NCI-H69 (cell line): Measurements from ENCODE around the gene MVB12B.
A peak's percentile ranks its signal among the peaks of the same experiment; 100 is the strongest.
"Not testable (repeated sequence)": the region's sequence is repeated elsewhere in the genome, so short reads cannot be mapped to it uniquely, and the experiment has no call there.

ENCODE experiments used
- DNase-seq: peaks from one replicate; lab custom pipeline; 2025; lab: John Stamatoyannopoulos, UW

Gene MVB12B, protein sequence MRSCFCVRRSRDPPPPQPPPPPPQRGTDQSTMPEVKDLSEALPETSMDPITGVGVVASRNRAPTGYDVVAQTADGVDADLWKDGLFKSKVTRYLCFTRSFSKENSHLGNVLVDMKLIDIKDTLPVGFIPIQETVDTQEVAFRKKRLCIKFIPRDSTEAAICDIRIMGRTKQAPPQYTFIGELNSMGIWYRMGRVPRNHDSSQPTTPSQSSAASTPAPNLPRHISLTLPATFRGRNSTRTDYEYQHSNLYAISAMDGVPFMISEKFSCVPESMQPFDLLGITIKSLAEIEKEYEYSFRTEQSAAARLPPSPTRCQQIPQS

DNA sequence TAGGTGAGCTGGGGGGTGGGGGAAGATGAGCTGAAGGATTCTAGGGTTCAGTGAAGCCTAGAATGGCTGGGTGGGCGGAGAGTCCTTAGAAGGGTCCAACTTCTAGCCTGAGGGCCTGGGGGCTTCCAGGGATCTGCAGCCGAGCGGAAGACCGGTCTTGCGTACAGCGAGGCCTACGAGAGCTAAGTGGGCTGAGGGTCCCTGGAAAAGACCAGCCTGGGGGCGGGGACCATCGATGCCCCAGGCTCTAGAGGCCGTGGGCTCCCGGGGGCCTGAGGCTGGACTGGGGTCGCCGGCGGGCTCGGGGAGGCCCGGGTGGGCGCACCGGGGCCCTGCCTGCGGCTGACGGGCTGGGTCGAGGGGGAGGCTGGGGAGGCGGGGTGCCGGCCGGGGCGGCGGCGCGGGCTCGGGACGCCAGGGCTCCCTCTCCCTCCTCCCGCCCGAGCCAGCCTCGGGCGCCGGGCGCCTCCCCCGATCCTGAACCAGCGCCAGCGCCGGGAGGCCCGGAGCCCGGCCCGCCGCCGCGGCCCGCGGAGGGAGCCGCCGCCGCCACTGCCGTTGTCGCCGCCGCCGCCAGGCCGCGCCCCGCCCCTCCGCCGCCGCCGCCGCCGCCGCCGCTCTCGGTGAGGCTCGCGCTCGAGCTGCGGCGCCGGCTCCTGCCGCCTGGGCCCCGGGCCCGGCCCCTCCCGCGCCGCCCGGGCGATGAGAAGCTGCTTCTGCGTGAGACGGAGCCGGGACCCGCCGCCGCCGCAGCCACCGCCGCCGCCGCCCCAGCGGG lies at the start of gene MVB12B:
Gene MVB12B (plus strand): TSS at position 602 of the 778 bp plus-strand sequence. CDS start 101 bp downstream, at position 703.
- DNase-seq: peak; percentile 73

DNA sequence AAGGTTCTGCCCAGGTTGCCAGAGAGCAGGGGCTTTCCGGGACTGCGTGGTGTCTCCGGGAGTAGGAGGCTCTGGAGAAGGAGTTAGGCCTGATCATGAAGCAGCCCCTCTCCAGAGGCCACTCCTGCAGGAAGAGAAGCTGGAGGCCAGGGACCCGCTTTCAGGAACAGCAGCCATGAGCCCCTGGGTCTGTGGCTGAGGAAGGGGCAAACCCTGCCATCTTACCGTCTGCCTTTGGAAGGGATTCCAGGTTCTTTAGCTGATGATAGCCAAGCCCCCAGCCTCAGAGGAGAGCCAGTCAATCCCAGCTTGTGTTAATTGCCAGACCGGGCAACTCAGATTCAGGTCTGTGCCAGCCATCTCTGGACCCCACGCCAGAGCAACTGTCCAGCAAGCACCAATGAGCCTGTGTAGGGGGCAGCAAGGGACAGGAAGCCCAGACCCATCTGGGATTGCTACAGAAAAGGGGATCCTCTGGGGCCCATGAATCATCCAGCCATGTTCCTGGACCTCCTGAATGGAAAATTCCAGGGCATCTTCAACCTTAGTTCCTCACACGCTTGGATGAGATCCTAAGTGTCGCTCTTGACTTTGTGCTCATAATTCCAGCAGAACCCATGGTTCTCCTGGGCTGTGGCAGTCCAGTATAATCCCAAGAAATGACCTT lies 42.7 kb upstream of the MVB12B start:
- no peak for DNase-seq

DNA sequence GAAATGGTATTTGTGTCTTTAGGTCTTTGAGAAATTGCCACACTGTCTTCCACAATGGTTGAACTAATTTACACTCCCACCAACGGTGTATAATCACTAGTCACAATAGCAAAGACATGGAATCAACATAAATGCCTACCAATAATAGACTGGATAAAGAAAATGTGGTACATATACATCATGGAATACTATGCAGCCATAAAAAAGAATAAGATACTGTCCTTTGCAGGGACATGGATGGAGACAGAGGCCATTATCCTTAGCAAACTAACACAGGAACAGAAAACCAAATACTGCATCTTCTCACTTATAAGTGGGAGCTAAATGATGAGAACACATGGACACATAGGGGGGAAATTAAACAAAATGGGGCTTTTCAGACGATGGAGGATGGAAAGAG lies 41.0 kb upstream of the MVB12B start:
- DNase-seq: not testable (repeated sequence)

DNA sequence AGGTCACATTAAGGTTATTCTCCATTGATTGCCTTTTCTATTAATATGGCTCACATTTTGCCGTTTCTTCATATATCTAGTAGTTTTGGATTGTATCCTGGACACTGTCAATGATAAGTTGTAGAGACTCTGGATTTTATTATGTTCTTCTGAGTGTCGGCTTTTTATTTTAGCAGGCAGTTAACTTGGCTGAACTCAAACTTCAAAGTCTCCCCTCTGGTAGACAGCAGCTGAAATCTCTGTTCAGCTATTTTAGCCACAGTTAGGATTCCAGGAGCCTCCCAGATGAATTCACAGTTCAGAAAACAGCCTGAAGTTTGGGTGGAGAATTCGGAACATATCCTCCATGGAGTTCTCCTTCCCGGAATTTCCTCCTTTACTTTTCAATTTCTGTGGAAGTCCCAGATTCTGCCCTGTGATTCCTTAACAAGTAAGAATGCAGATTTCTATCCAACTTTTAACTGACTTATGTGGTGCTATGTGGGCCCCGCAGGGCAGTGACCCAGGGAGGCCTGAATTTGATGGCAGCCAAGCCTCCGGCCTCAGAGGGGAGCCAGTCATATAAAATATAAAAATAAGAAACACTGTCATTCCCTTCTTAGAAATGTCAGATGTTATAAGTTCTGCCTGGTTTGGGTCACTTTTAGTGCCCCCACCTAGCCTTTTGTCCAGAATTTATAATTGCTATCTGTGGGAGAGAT lies 39.3 kb upstream of the MVB12B start:
- DNase-seq: no peak

DNA sequence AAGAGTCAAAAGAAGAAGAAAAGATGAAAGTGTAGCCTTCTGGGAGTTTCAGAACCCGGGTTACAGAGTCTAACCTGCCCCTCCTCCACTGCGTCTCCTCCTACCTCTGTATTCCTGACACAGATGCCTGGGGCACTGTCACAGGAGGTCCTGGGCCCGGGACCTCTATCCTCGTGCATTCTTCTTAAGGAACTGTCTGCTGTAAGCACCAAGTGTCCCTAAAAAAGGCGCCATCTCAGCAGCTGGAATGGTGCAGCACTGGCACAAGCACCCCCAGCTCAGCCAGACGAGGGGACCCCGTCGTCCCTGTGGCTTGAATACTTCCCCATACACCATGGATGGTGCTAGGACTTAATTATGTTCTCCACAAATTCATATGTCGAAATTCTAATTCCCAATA lies 35.8 kb upstream of the MVB12B start:
- no peak for DNase-seq

DNA sequence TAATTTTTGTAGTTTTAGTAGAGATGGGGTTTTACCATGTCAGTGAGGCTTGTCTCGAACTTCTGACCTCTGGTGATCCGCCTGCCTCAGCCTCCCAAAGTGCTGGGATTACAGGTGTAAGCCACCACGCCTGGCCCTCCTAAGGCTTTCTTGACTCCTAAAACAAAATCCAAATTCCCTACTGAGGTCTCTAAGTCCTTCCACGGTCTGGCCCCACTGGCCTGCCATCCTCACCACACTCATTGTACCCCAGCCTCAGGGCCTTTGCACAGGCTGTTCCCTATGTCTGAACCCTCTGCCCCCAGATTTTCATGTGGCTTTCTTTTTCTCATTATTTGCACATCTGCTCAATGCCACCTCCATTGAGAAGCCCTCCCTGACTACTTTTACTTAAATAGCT lies 34.7 kb upstream of the MVB12B start:
- no peak for DNase-seq

DNA sequence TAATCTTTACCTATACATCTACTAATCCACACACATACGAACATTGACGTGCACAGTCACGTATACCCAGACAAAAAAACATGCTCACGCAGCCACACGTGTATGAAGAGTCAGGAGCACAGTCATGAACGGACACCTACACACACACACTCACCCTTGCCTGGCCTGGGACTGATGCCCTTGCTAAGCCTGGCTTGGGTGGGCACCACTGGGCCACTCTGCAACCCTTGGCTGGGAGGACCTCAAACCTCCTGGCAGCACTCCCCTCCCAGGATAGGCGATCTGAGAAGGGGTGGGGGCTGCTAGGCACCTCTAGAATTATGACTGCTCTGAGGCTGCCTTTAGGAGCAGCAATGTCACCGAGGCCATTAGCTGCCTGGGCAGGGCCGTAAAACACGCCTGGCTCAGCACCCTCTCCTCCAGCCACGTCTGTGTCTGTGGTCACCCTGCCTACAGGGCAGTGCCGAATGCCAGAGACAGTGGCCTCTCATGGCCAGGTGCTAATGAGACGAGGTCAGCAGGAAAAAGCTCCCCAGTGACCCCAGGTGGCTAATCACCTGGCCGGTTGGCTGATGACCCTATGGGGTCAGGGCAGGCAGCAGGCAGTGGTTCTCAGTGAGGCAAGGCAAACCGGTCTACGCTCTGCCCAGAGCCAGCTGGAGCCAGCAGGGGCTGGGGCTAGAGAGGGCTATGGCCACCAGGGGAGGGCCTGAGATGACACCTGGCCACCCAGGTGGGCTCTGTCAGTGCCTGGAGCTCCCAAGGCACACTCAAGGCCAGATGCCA lies 33.7 kb upstream of the MVB12B start:
- no peak for DNase-seq

DNA sequence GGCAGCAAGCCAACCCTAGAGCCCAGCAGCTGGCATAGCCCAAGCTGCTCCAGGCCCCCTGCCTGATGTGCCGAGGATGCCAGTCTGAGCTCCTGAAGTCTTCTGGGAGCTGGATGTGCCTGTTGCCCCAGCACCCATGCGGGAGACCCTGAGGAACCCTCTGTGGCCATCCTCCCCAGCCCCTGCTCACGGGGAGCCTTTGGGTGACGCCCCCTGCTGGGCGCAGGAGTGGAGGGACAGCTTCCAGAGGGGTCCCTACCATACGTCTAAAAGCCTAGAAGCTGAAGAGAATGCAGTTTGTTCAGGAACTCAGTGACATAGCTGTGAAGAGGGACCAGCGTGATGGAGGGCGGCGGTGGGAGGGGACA lies 33.1 kb upstream of the MVB12B start:
- peak; percentile 54 for DNase-seq

DNA sequence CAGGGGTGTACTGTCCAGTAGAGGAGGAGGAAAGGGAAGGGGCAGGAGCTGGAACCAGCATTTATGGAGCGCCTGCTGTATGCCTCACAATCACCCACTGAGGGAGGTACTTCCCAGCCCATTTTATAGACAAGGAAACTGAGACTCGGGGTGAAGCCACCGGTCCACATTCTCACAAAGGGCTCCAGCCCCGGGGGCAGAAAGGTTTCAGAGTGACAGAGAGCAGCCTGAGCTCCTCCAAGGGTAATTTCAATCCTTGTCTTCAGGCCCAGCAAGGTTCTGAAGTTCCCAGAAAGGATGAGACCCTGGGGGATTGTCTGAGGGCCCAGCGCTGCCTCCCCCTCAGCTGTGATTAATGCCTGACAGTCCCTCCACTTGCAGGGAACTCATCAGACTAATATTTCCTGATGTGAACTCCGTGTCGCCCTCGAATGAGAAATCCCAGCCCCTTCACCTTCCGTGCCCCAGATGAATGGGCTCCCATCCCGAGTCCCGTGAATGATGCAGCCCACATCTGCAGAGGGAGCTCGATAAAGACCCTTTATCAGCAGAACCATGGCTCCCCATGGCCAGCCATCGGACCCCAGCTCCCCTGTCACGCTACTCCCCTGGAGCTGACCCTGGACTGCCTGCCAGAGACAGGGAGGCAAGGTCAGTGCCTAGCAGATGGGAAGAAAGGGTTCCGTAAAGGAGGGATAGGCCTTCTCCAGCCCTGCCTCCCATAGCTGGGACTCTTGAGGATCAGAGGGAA lies 32.1 kb upstream of the MVB12B start:
- DNase-seq: no peak

DNA sequence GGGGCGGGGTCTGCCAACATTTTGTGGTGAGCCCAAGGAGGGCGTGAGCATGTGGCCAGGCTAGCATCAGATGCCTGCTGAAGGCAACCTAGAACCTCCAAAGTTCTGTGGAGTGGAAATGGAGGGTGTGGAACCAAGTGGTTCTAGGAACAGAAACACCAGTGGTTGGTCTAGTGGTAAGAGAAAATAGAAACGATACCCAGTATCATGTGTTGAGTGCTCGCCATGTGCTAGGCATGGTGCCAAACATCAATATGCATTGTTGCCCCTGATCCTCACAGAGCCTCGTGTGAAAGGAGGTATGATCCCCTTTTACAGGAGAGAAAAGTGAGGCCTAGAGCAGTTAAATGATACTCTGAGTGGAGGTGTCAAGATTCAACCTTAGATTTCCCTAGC lies 31.5 kb upstream of the MVB12B start:
- DNase-seq: no peak

DNA sequence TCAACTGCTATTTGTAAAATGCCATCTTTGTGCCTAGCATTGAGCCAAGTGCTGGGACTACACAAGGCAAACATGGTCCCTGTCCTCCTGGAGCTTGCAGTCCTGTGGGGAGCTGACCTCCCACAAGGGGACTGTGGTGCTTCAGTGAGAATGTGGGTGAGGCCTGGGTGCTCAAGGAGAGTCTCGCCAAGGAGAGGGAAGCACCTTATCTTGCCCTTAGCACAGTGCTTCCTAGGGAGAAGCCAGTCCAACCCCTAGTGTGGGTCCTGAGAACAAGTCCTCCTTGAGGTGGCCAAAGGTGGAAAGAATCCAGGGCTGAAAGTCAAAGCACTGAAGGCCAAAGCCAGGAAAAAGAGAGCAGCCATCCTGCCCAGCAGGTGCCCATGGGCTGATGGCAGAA lies 31.1 kb upstream of the MVB12B start:
- DNase-seq: no peak

DNA sequence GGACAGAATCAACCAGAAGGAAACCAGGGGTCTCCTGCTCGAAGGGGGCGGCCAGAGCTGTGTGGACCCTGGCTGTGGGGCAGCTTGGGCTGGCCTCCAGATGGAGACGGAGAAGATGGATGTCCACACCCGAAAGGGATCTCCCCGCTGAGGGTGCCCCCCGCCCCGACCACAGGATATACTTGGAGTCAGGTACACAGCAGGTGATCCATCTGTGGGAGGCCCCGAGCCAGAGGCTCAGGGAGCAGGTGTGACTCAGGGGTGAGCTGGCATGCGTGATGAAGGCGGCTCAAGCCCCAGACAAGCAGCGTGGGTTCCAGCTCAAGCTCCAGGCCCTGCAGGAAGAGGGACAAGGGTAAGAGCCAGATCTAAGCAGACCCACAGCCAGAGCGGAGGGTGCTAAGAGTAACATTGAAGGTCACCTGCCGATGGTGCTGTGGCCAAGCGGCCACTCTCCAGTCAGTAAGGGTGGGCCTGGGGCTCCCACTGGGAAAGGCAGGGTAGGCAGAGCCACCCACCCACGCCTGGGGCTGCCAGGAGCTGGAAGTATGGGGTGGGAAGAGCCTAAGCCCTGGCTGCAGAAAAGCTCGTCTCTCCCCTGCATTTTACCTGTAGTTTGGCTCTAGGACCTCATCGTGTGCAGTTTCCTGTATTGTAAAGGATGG lies 30.6 kb upstream of the MVB12B start:
- no peak for DNase-seq

DNA sequence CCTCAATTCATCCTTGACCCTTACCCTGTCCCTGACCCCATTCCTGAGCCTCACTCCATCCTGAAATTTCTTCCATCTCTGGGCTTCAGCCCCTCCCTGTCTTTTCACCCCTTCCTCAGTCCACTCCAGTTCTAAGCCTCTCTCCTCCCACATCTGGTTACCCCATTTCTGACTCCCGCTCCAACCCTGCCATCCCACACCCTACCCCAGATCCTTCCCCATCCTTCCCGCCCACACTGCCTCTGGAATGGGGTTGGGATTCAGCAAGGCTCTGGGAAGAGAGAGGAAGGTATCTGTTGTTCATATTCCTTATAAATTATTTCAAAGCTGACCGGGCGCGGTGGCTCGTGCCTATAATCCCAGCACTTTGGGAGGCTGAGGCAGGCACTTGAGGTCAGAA lies 29.9 kb upstream of the MVB12B start:
- no peak for DNase-seq

DNA sequence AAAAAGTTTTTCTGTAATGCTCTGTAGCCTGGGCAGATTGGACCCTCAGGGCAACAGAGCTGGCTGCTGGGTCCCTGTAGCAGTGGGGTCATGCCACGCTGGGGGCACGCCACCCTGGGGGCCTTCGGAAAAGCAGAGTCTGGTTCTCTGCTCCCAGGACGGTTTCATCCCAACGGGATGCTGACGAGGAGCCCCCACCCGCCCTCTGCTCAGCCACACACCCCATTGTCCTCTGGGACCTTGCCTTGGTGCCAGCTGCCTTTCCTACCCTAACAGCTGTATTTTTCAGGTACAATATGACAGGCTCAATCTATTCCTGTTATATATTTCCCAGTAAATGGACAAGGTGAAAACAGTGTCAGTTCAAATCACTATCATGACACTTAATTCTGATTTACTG lies 29.0 kb upstream of the MVB12B start:
- DNase-seq: no peak

DNA sequence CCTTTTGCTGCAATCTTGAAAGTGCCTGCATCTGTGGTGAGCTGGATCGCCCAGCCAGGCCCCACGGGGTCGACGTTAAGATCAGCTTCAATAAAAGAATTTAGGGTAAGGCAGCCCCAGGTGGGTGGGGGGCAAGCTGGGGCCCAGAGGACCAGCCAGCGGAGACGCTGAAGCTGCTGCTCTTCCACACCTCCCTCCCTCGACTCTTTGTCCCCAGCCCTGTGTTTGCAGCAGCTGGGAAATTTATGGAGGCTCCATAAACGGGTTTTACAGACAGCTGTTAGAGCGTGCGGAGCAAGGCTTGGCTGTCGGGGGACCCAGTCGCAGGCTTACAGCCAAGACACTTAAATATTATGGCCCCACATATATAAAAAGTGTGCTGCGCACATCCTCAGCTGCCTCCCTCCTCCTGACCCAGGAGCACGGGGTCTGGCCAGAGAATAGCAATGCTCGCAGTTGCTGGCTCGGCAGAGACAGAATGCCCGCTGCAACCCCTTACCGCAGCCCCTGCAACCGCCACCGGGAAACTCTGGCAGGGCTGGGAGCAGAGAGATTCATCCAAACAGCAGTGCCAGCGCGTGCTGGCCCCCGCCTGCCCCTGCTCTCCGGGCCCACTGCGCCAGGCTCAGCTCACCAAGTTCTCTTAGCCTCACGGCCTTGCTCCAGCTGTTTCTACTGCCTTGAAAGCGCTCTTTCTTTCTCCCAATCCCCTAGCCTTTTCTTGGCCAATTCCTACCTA lies 28.4 kb upstream of the MVB12B start:
- no peak for DNase-seq

DNA sequence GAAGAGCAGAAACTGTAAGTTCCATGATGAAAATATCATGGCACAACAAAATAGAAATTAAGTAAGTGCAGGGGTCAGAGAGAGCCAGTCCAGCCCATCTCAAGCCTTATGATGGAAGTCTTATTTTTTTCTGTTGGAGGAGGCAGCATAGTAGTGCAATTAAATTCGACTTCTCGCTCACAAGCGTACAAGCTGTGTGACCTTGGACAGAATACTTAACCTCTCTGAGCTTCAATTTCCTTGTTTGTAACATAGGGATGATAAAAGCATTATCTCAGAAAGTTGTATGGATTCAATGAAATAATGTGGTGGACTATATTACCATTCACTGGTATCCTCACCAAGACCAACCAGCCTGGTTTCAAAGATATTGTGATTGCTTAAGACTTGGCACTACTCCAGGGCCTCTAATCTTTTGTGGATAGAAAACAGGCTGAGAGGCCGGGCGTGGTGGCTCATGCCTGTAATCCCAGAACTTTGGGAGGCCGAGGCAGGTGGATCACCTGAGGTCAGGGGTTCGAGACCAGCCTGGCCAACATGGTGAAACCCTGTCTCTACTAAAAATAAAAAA lies 26.8 kb upstream of the MVB12B start:
- peak; percentile 34 for DNase-seq

DNA sequence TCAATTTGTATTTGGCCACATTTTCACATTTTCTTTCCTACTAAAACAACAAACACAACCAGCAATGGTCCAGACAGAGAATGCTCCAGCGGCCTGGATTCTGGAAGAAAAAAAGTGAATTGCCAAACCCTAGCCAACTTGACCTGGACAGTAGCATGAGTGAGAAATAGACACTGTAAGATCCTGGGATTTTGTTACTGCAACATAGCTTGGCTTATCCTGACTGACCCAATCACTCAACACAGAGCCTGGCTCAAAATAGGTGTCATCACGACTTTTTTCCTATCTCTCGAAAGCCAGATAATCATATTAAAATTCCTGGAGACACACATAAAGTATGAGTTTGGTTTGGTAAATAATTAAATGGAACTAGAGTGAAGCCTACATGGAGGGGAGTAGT lies 25.4 kb upstream of the MVB12B start:
- DNase-seq: no peak

DNA sequence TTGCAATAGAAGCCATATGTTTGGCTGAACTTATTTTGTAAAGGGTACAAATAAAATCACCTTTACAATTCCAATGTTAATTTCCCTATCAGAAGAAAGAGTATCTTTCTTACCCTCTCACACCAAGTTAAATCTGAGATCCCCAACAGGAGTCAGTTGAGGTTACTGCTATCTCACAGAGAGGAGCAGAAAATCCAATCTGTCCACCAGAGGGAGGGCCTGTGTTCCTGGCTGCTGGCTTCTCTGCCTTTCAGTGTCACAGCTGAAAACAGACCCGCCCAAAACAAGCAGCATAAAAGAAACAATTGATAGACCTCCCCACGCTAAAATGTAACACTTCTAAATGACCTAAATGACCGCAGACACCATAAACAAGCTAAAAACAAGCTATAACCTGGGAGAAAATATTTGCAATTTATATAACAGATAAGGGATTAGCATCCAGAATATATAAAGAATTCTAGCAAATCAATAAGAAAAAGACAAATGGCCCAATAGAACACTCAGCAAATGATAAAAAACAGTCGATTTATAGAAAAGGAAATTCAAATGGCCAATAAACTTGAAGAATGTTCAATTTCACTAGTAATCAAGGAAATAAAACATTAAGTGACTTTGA lies 24.5 kb upstream of the MVB12B start:
- peak; percentile 82 for DNase-seq

DNA sequence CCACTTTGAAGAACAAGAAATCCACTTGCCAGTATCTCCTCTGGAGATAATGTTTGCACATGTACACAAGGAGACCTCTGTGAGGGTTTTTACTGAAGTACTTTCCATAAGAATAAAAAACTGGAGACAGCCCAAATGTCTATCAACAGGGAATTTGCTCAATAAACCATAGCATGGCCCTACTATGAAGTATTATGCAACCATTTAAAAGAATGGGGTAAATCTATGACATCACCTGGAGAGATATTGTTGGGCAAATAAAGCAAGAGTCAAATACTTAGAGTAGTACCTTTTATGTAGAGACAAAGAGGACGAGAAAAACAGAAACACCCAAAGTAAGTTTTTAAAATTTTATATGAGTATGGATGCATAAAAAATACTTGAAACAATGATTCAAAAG lies 23.9 kb upstream of the MVB12B start:
- DNase-seq: no peak
